IPS-20b (cell line): ENCODE measurements around the gene ISG20.

Experiments
- H3K27ac ChIP-seq: one replicate; pipeline ENCODE4 v1.5.1; 2013; ENCODE audit warnings: low read length
- H3K27me3 ChIP-seq: 2 replicates; pipeline ENCODE4 v1.6.1; 2013; ENCODE audit warnings: mild to moderate bottlenecking, low read length, inconsistent platforms; ENCODE audit not compliant: insufficient read depth
- H3K36me3 ChIP-seq: 2 replicates; pipeline ENCODE4 v1.6.1; 2013; ENCODE audit warnings: low read depth, mild to moderate bottlenecking, inconsistent platforms, low read length, moderate library complexity; ENCODE audit not compliant: insufficient read depth
- H3K4me1 ChIP-seq: 2 replicates; pipeline ENCODE4 v1.6.1; 2013; ENCODE audit warnings: mild to moderate bottlenecking, control low read depth, inconsistent platforms, low read length, moderate library complexity; ENCODE audit not compliant: insufficient read depth
- H3K4me3 ChIP-seq: 2 replicates; pipeline ENCODE4 v1.5.1; 2013; ENCODE audit warnings: mild to moderate bottlenecking, low read length, inconsistent platforms
- H3K9ac ChIP-seq: 2 replicates; pipeline ENCODE4 v1.6.1; 2013; ENCODE audit warnings: low read depth, mild to moderate bottlenecking, inconsistent platforms, low read length, moderate library complexity
- H3K9me3 ChIP-seq: 2 replicates; pipeline ENCODE4 v1.6.1; 2013; ENCODE audit warnings: mild to moderate bottlenecking, low read depth, low read length, inconsistent platforms; ENCODE audit not compliant: insufficient read depth

ISG20 gene

DNA sequence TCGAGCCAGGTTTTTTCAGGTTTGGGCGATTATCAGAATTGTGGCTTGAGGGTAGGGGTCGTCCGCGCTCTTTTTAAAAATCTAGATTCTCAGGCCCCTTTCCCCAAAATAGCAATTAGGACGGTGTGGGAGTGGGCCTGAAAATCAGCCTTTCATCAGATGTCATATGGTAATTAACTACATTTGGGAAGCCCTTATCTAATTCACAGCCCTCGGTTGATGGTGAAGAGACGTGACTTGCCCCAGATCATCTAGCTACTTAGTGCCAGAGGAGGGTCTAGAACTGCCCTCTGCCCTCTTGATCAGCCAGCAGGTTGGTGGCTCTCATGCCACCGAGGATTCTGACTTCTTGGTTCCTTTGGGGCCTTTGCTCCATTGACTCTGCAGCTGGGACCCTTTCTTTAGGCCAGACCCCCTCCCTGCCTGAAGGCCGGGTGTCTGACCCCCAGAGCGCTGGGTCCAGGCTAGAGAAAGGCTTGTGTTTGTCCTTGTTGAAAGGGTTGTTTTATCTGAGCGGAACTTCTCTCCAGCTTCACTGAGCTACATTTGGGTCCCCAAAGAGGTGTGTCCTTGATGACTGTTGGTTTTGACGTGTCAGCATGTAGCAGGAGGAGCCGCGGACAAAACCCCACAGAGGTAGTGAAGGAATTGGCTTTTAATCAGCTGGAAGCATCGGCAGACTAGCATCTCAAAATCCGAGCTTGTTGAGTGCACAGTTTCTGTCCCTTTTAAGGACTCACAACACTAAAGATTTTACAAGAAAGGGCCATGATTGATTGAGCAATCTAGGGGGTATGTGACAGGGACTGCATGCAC is 16.8 kb upstream of the ISG20 start:
- peak overlapping the region; percentile 96 for H3K4me3 ChIP-seq
- H3K9ac ChIP-seq = peak overlapping the region; percentile 93
- peak overlapping the region; percentile 46 for H3K27ac ChIP-seq
- H3K9me3 ChIP-seq = no peaks in the 10 kb centered on the region
- H3K4me1 ChIP-seq = peaks cover 27% of the 10 kb centered on the region; the same call in 1 of the 2 replicates
- no peaks in the 10 kb centered on the region for H3K27me3 ChIP-seq
- peaks cover 39% of the 10 kb centered on the region for H3K36me3 ChIP-seq

DNA sequence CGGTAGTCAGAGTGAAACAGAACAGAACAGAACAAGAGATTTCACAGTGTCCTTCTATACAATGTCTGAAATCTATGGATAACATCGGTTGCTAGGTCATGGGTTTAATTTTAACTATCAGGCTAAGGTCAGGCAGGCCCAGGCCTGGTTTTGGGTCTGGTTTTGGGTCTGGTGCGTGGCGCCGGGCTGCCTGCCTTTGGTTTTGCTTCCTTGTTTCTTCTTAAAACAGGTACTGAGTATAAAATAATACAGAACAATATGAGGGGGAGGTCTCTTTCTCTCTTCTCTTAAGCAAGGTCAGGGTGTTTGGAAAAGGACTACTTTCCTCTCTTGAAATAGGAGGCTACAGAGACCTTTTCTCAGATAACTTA is 16.2 kb upstream of the ISG20 start:
- Histone ChIP-seq H3K9me3 (no peaks in the 10 kb centered on the region), H3K27me3 (no peaks in the 10 kb centered on the region), H3K27ac (no peak overlapping the region), H3K4me1 (peaks cover 27% of the 10 kb centered on the region; the same call in 1 of the 2 replicates), H3K9ac (peak overlapping the region; percentile 93), H3K4me3 (peak overlapping the region; percentile 96), H3K36me3 (peaks cover 45% of the 10 kb centered on the region)

DNA sequence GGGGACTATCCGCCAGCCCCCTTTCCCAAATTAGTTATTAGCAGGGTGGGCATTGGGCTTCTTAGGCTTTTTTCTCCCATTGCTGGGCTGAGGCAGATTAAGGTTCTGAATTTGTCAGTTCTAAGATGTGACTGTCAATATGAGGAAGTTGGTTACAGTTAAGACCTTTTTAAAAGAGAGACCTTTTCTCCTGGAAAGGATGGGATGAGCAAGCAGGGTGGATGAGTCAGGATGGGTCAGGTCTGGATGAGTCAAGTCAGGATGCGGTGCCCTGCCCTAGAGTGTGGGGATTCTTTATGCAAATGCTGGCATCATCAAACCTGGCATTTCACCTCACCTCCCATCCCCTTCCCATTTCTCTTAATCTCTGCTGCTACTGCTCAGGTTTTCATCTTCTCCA is 15.8 kb upstream of the ISG20 start:
- H3K27ac ChIP-seq = no peak overlapping the region
- H3K9ac ChIP-seq = peak overlapping the region; percentile 93; the same call in 1 of the 2 replicates
- H3K4me1 ChIP-seq = peaks cover 27% of the 10 kb centered on the region; the same call in 1 of the 2 replicates
- H3K9me3 ChIP-seq = no peaks in the 10 kb centered on the region
- H3K27me3 ChIP-seq = no peaks in the 10 kb centered on the region
- peak overlapping the region; percentile 96 for H3K4me3 ChIP-seq
- H3K36me3 ChIP-seq = peaks cover 49% of the 10 kb centered on the region

DNA sequence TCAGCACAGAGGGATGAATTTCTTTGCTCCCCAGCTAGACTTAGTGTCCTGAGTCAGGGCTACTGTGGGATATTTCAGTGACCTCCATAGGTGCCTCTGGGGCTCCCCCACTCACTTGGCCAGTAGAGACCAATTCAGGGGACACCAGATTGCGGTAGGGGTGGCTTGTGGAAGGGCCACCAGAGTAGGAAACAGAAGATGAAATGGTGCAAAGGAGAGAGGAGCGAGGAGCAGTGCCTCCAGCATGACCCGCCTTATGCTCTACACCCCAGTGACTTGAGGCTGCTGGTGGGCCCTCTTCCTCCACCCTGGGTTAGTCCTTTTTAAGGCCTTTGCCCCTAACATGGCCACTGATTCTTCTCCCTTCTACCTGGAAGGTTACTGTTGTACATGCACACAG is 15.2 kb upstream of the ISG20 start:
- H3K27ac ChIP-seq = no peak overlapping the region
- H3K36me3 ChIP-seq = peaks cover 55% of the 10 kb centered on the region
- peak overlapping the region; percentile 93; the same call in 1 of the 2 replicates for H3K9ac ChIP-seq
- H3K4me1 ChIP-seq = peaks cover 27% of the 10 kb centered on the region; the same call in 1 of the 2 replicates
- peak overlapping the region; percentile 96 for H3K4me3 ChIP-seq
- no peaks in the 10 kb centered on the region for H3K27me3 ChIP-seq
- no peaks in the 10 kb centered on the region for H3K9me3 ChIP-seq

DNA sequence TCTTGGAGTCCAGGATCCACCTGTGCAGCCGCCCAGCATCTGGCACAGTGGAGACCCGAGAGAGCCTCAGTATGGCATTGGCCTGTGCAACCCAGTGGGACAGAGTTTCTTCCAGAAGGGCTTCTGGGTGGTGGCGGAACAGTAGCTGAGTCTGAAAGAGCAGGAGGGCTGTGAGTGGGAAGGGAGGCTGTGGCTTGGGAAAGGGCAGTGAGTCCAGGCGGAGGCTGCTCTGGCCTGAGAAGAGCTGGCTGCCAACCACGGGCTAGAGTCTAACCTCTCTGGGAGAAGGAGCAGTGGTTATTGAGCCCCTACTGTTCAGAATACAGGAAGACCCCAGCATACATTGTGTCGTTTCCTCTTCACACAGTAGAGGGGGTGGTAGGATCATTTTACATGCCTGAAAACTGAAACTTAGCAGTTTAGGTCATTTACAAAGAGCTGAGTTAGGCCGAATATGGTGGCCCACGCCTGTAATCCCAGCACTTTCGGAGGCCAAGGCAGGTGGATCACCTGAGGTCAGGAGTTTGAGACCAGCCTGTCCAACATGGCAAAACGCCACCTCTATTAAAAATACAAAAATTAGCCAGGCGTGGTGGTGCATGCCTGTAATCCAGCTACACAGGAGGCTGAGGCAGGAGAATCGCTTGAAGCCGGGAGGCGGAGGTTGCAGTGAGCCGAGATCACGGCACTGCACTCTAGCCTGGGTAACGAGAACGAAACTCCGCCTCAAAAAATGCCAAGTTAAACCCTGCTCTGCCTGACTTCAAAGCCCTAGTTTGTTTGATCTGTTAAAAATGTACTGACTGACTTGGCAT is 14.5 kb upstream of the ISG20 start:
- Histone ChIP-seq H3K27ac (no peak overlapping the region), H3K36me3 (peaks cover 62% of the 10 kb centered on the region), H3K4me1 (peaks cover 27% of the 10 kb centered on the region; the same call in 1 of the 2 replicates), H3K27me3 (no peaks in the 10 kb centered on the region), H3K9ac (peak overlapping the region; percentile 93; the same call in 1 of the 2 replicates), H3K4me3 (peak overlapping the region; percentile 96), H3K9me3 (no peaks in the 10 kb centered on the region)

DNA sequence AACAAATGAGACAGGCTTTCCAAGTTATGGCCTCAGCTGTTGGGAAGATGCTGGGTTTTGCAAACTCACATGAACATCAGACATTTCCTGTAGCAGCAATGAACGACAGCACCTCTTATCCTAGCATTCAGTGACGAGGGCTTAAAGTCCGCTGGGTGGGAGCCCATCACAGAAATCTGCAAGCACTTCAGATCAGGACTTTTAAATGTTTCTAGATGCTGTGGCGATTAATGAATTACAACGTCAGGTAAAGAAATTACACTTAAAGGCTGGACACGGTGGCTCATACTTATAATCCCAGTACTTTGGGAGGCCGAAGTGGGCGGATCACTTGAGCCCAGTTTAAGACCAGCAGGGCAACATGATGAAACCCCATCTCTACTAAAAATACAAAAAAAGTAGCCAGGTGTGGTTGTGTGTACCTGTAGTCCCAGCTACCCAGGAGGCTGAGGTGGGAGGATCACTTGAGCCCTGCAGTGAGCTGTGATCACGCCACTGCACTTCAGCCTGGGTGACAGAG is 13.8 kb upstream of the ISG20 start:
- H3K4me3 ChIP-seq = no peak overlapping the region
- no peak overlapping the region for H3K9ac ChIP-seq
- H3K4me1 ChIP-seq = peaks cover 22% of the 10 kb centered on the region; the same call in 1 of the 2 replicates
- H3K27ac ChIP-seq = no peak overlapping the region
- H3K36me3 ChIP-seq = peaks cover 69% of the 10 kb centered on the region
- no peaks in the 10 kb centered on the region for H3K9me3 ChIP-seq
- H3K27me3 ChIP-seq = no peaks in the 10 kb centered on the region

DNA sequence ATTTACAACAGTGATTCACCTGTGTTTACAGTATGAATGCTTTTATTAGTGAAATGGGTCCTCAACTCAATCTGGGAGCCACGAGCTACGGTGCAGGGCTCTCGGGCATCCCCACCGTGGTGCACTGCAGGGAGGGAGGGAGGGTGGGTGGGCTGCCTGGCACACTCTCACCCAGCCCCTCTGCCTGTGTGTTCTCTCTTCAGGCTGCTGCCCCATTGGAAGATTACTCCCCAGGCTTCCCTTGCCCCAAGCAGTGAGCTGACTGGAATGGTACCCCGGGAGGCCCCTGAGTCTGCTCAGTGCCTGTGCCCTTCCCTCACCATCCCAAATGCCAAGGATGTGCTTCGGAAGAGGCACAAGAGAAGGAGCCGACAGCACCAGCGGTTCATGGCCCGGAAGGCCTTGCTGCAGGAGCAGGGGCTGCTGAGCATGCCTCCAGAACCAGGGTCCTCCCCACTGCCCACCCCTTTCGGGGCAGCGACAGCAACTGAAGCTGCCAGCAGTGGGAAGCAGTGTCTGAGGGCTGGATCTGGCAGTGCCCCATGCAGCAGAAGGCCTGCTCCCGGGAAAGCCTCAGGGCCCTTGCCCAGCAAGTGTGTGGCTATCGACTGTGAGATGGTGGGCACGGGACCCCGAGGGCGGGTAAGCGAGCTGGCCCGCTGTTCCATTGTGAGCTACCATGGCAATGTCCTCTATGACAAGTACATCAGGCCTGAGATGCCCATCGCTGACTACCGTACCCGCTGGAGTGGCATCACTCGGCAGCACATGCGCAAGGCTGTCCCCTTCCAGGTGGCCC is 12.7 kb upstream of the ISG20 start:
- Histone ChIP-seq H3K9me3 (no peaks in the 10 kb centered on the region), H3K36me3 (peaks cover 80% of the 10 kb centered on the region), H3K27me3 (no peaks in the 10 kb centered on the region), H3K27ac (no peak overlapping the region), H3K9ac (no peak overlapping the region), H3K4me3 (no peak overlapping the region), H3K4me1 (peaks cover 15% of the 10 kb centered on the region; the same call in 1 of the 2 replicates)

DNA sequence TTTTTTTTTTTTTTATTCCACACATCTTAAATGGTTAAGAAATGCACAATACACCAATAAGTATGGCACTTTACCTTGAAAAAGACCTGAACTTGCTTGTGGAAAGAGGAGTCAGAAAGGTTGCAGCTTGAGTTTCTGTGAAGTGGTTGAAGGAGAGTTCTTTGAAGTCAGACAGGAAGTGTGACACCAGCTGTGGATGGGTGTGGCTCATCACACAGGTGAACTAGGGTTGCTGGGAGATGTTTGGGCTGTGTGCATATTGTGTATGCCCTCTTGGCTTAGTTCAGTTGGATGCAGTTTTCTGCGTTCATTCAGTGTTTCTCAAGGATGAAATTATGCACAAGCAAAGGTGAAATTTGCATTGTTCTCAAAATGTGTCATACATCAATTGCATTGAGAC is 11.4 kb upstream of the ISG20 start:
- Histone ChIP-seq H3K27ac (no peak overlapping the region), H3K36me3 (peaks cover 89% of the 10 kb centered on the region), H3K27me3 (no peaks in the 10 kb centered on the region), H3K9me3 (no peaks in the 10 kb centered on the region), H3K4me1 (peaks cover 15% of the 10 kb centered on the region; the same call in 1 of the 2 replicates), H3K4me3 (no peak overlapping the region), H3K9ac (no peak overlapping the region)

DNA sequence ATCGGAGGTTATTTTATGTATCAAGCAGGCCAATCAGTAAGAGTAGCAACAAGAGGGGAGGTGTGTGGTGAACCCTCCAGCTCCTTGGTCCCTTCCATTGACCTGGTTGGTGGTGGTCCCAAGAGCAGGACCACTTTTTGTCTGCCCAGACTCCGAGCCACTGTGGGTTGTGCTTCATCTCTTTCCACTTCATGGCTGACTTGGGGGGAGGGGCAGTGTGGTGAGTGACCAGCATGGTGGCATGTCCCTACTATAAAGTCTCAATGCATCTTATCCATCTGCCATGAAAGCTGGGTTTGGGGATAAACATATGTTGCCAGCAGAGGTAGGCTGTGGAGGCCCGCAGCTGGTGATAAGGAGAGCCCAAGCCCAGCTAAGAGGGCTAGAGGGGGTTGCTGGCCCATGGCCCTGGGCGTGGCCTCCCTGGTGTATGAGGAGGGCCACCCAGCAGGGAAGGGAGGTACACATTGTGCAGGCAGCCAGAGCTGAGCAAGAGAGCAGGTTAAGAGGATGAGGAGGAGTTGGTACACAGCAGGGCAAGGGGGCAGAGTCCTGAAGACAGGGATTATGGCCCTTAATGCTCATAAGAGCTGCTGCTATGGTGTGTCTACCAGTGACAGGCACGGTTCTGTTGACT is 10.7 kb upstream of the ISG20 start:
- H3K27ac ChIP-seq = no peak overlapping the region
- H3K9ac ChIP-seq = no peak overlapping the region
- no peaks in the 10 kb centered on the region for H3K27me3 ChIP-seq
- H3K4me1 ChIP-seq = peaks cover 15% of the 10 kb centered on the region; the same call in 1 of the 2 replicates
- no peaks in the 10 kb centered on the region for H3K9me3 ChIP-seq
- peaks cover 95% of the 10 kb centered on the region for H3K36me3 ChIP-seq
- no peak overlapping the region for H3K4me3 ChIP-seq

DNA sequence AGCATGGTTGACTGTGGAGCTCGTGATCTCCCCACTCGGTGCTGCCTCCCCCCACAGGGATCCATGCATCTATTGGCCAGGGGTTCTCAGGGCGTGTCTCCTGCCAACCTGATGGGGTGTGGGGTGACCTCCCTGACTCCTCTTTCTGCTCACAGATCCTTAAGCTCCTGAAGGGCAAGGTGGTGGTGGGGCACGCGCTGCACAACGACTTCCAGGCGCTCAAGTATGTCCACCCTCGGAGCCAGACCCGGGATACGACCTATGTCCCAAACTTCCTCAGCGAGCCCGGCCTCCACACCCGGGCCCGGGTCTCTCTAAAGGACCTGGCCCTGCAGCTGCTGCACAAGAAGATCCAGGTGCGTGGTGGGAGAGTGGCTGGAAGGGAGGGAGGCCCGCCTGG is 9.7 kb upstream of the ISG20 start:
- no peak overlapping the region for H3K27ac ChIP-seq
- H3K9me3 ChIP-seq = no peaks in the 10 kb centered on the region
- no peak overlapping the region for H3K9ac ChIP-seq
- H3K27me3 ChIP-seq = no peaks in the 10 kb centered on the region
- H3K4me3 ChIP-seq = no peak overlapping the region
- peaks cover 6% of the 10 kb centered on the region; the same call in 1 of the 2 replicates for H3K4me1 ChIP-seq
- H3K36me3 ChIP-seq = peaks cover 93% of the 10 kb centered on the region
